Endothelial cell (in vitro differentiated cells): ENCODE results near the gene COPG2. TPM values are rescaled to one million over a fixed set of nuclear protein-coding genes. Genes with fewer than 3 reads are reported as not detected.

Experiments
- DNase-seq: peaks from one replicate; pipeline ENCODE4 v3.0.0; 2021; ENCODE audit warnings: low spot score
- H3K27ac Mint-ChIP-seq: one replicate; pipeline ENCODE4 v1.8.0; 2021; ENCODE audit warnings: mixed read lengths, inconsistent platforms; ENCODE audit not compliant: unreplicated experiment
- H3K27me3 Mint-ChIP-seq: one replicate; pipeline ENCODE4 v1.8.0; 2021; ENCODE audit warnings: mild to moderate bottlenecking, moderate library complexity, mixed read lengths, inconsistent platforms; ENCODE audit not compliant: unreplicated experiment
- H3K36me3 Mint-ChIP-seq: one replicate; pipeline ENCODE4 v1.8.0; 2021; ENCODE audit warnings: mild to moderate bottlenecking, low read depth, mixed read lengths, inconsistent platforms; ENCODE audit not compliant: unreplicated experiment
- H3K4me1 Mint-ChIP-seq: one replicate; pipeline ENCODE4 v1.8.0; 2021; ENCODE audit warnings: mild to moderate bottlenecking, mixed read lengths, inconsistent platforms; ENCODE audit not compliant: unreplicated experiment
- H3K4me3 Mint-ChIP-seq: one replicate; pipeline ENCODE4 v1.8.0; 2021; ENCODE audit warnings: mild to moderate bottlenecking, mixed read lengths, inconsistent platforms; ENCODE audit not compliant: unreplicated experiment
- H3K9me3 Mint-ChIP-seq: one replicate; pipeline ENCODE4 v1.8.0; 2021; ENCODE audit warnings: mixed read lengths, inconsistent platforms; ENCODE audit not compliant: unreplicated experiment
- CTCF ChIP-seq: fragments of 200-600 bp; sonication (generic); IDR thresholded peaks from one replicate; pipeline ENCODE4 v1.5.0; 2021; ENCODE audit warnings: antibody characterized with exemption; ENCODE audit not compliant: unreplicated experiment
- total RNA-seq: library from RNA; stranded (reverse); fragmentation: NEBNext Ultra II Directional; extraction: Animal tissue kit (Norgen Biotek cat#: 25700); gene quantifications from one replicate; pipeline ENCODE4 v1.2.1, GENCODE V29; 2021; ENCODE audit not compliant: unreplicated experiment

The COPG2 gene
- total RNA-seq, 1 donor from 2014 or later = 40.0 TPM

DNA sequence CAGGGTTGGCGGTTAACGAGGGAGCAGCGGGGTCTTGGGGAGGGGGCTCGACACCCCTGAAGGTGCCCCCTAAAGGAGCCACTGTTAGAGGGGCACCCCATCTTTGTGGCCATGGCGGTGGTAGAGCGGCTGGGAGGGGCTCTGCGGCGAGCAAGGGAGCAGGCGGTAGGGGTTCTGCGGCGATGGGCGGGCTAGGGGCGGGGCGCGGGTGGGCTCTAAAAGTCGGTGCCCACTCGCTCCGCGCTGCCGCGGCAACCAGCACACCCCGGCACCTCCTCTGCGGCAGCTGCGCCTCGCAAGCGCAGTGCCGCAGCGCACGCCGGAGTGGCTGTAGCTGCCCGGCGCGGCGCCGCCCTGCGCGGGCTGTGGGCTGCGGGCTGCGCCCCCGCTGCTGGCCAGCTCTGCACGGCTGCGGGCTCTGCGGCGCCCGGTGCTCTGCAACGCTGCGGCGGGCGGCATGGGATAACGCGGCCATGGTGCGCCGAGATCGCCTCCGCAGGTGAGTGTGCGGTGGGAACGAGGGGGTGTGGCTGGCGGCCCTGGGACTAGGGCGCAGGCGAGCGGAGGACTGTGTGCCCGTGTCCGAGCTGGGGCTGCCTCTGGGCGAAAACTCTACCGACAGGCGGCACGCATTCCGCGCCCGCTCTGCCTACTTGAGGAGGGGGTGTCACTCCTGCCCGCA is 176.6 kb downstream of the COPG2 start, which contains the start of gene MEST:
Gene MEST, plus strand, starts transcription at position 245 of the 682 bp plus-strand sequence. Its CDS starts 229 bp downstream, at position 474.
- no peak for TF ChIP-seq CTCF
- Mint-ChIP-seq H3K36me3 (peaks cover 14% of the 10 kb centered on the region), H3K4me1 (peaks cover 36% of the 10 kb centered on the region), H3K27ac (no peak within 1 kb of the TSS), H3K27me3 (peaks cover 3% of the 10 kb centered on the region), H3K4me3 (peak within 1 kb of the TSS; percentile 91), H3K9me3 (no peaks in the 10 kb centered on the region)
- DNase-seq = peak; percentile 14

DNA sequence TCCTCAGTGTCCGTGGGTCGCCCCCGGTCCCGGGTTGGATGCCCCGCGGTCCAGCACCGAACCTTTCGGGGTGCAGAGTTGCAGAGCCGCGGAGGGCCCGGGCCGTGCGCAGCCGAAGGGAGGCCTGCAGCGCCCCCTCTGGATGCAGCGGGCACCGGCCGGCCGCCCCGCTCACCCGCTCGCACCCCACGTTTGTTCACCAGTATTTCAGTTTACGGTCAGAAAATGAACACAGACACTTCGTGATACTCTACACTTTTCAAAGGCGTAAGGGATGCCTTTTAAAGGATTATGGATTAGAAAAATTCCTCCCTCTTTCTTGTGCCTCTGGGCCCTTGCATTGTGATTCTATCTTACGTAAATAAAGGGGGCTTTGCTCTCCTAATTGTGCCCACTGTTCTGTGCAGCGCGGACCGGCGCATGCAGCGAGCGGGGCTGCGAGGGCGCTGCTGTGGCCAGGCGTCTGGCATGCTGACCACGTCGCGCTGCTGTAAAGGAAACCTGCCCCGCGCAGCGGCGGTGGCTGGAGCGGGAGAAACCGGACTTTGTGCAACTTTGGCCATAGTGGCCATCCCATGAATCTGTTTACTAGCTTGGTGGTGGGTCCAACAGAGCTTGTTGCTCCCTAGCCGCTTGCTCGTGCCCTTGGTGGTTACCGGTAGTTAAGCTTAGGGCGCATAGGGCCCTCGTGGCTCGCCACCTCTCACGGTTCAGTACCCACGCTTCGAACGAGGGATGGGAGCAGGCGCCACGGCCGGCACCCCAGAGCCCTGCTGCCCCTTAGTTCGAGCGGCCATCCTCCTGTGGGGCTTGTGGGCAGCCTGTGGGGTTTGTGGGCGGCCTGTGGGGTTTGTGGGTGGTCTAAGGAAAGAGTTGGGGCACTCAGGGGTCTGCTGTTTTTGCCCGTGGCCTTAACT is 177.4 kb downstream of the COPG2 start:
- H3K27me3 Mint-ChIP-seq = peaks cover 3% of the 10 kb centered on the region
- peak overlapping the region; percentile 91 for H3K4me3 Mint-ChIP-seq
- H3K36me3 Mint-ChIP-seq = peaks cover 14% of the 10 kb centered on the region
- no peaks in the 10 kb centered on the region for H3K9me3 Mint-ChIP-seq
- peak; percentile 71 for DNase-seq
- H3K4me1 Mint-ChIP-seq = peaks cover 39% of the 10 kb centered on the region
- TF ChIP-seq CTCF = peak; percentile 77
- no peak overlapping the region for H3K27ac Mint-ChIP-seq

DNA sequence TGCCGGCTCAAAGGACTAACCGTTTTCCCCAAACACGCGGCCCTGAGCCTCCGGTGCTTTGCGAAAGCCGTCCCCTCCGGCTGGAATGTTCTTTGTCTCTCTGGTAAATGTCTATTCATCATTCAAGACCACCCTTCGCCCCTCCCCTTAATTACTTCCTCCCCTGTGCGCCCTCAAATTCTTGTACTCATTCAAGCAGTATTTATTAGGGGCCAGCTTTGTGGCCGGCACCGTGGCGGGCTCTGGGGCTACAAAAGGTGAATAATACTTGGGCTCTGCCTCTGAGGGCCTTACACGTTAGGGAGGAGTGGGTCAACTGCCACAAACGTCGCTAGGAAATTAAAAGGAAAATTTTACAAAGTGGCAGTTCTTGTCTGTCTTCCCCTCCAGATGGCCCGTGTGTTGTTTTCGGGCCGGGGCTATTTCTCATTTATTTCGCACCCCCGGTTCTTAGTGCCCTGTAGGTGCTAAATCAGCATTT is 178.2 kb downstream of the COPG2 start:
- Mint-ChIP-seq H3K9me3 (no peaks in the 10 kb centered on the region), H3K36me3 (peaks cover 17% of the 10 kb centered on the region), H3K27ac (peak overlapping the region; percentile 90), H3K4me3 (peak overlapping the region; percentile 71), H3K27me3 (peaks cover 4% of the 10 kb centered on the region), H3K4me1 (peaks cover 40% of the 10 kb centered on the region)
- DNase-seq = peak; percentile 27
- TF ChIP-seq CTCF = no peak

DNA sequence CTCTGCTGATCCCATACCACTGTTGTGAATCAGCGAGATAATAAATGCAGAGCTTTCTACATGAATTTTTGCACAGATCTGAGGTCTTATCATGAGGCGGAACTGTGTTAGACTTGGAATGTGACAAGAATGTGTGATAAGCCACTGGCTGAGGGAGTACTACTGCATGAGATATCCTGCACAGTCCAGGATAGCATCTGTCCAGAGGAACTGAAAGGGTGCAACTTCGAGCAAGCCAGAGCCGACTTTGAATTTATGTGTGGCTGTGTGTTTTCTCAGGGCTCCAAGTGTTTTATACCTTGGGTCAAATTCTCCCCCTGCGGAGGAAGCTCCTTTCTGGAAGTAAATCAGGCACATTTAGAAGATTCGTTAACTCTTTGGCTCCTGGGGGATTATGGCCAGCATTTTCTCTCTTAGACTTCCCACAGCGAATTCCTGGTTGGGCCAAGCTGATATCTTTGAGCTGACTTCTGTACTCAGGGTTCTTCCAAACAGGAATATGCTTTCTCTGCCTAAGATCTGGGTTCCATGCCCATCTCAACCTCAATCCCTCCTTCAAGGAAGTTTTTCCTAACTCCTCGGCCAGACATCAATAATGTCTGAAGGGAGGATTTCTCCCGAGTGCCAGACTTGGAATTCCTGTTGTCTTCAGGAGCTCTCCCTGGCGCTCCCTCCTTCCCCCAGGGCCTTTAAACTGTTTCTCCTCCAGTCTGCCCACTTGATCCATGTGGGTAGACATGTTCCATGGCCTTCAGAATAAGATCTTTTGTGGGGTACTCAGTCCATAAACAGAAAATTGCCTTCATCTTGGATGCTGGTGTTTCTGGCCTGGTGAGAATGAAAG is 179.2 kb downstream of the COPG2 start:
- Mint-ChIP-seq H3K4me1 (peaks cover 42% of the 10 kb centered on the region), H3K36me3 (peaks cover 17% of the 10 kb centered on the region), H3K27ac (no peak overlapping the region), H3K27me3 (peaks cover 6% of the 10 kb centered on the region), H3K4me3 (no peak overlapping the region), H3K9me3 (no peaks in the 10 kb centered on the region)
- no peak for TF ChIP-seq CTCF
- no peak for DNase-seq
